Heart left ventricle (tissue), 16 donors: Measurements from ENCODE around the gene FAM50B. TPM values are rescaled to one million over a fixed set of nuclear protein-coding genes. Genes with fewer than 3 reads are reported as not detected.

ENCODE experiments used
- ATAC-seq, 4 donors: fragments of 200-7000 bp; cut with Tn5 transposase; one replicate each; pipeline ENCODE4 v1.9.1; 2020 to 2022; ENCODE audit warnings: moderate library complexity in 4 of 4, mild to moderate bottlenecking in 3 of 4, moderate number of reproducible peaks in 1 of 4
- DNase-seq, 5 donors: peaks; one replicate each; pipeline ENCODE4 v3.0.0-alpha.2; 2020
- H3K27ac ChIP-seq, 12 donors: fragments of 200-600 bp; sonication (generic) in 4 of 12; one replicate each; pipeline versions ENCODE4 v1.5.0 to v1.8.0; 2016 to 2022; ENCODE audit warnings: mild to moderate bottlenecking in 2 of 12
- H3K27me3 ChIP-seq, 9 donors: fragments of 200-600 bp; sonication (generic) in 2 of 9; one replicate each; pipeline versions ENCODE4 v1.5.1 to v1.8.0; 2016 to 2022; ENCODE audit warnings: mild to moderate bottlenecking in 3 of 9
- H3K36me3 ChIP-seq, 9 donors: fragments of 200-600 bp; sonication (generic) in 2 of 9; one replicate each; pipeline versions ENCODE4 v1.5.0 to v1.8.0; 2018 to 2022; ENCODE audit warnings: mild to moderate bottlenecking in 2 of 9
- H3K4me1 ChIP-seq, 12 donors: fragments of 200-600 bp; sonication (generic) in 4 of 12; one replicate each; pipeline versions ENCODE4 v1.5.0 to v1.8.0; 2016 to 2022; ENCODE audit warnings: mild to moderate bottlenecking in 3 of 12
- H3K4me3 ChIP-seq, 12 donors: fragments of 200-600 bp; sonication (generic) in 4 of 12; one replicate each; pipeline versions ENCODE4 v1.5.0 to v1.8.0; 2017 to 2022; ENCODE audit warnings: mild to moderate bottlenecking in 9 of 12, moderate library complexity in 4 of 12
- H3K9me3 ChIP-seq, 12 donors: fragments of 200-600 bp; sonication (generic) in 4 of 12; one replicate each; pipeline versions ENCODE4 v1.5.0 to v1.8.0; 2016 to 2022; ENCODE audit warnings: mild to moderate bottlenecking in 1 of 12
- CTCF ChIP-seq, 12 donors: fragments of 200-600 bp; sonication (generic) in 4 of 12; IDR thresholded peaks; one replicate each; pipeline versions ENCODE4 v1.5.0 to v1.8.0; 2018 to 2022; ENCODE audit warnings: antibody characterized with exemption in 12 of 12, mild to moderate bottlenecking in 5 of 12
- POLR2A ChIP-seq, 2 donors: fragments of 450-650 bp; IDR thresholded peaks; one replicate each; pipeline ENCODE4 v1.6.1; 2017; ENCODE audit warnings: antibody characterized with exemption in 2 of 2, mild to moderate bottlenecking in 2 of 2, moderate library complexity in 2 of 2
- WGBS, 4 donors: extraction: QIAGEN DNeasy Blood & Tissue Kit in 2 of 4; methylation state at CpG; one replicate each; pipeline versions ENCODE4 v1.1.5 to v1.1.7; 2013 to 2018; 5-methylcytosine and 5-hydroxymethylcytosine counted together
- intact Hi-C, 10 donors: fragments of 100-400 bp; cut with DNase I; formaldehyde crosslinking; loops; one replicate each; pipeline versions ENCODE4 v1.11.1 to v1.14.2; 2022
- polyA plus RNA-seq, 2 donors: library from polyadenylated mRNA; stranded (reverse); fragments of 200-250 nt; gene quantifications; one replicate each; pipeline ENCODE4 v1.2.3, GENCODE V29; 2013
- total RNA-seq, 9 donors: library from RNA; depleted of rRNA in 2 of 9; stranded (reverse); fragments of >200 nt in 2 of 9; fragmentation: NEBNext Ultra II Directional in 3 of 9; extraction: Animal tissue kit (Norgen Biotek cat#: 25700) in 3 of 9; gene quantifications; one replicate each; pipeline versions ENCODE4 v1.1.0 to v1.2.4, GENCODE V29; 2016 to 2023
- donor health status: ischemic (EF 13 %, LVEDD 7.1; RV severe dilation, severe dysfunction).
- donor health status: healthy with polysubstance abuse.
- donor health status: DM: no; HTN: yes; CAD: no.
- donor health status: DM: no; HTN: no; CAD: no.
- donor health status: ischemic (EF 25% LVEDD 6.9; RV normal size, moderate dysfunction).
- donor health status: ischemic (EF 25% LVEDD 5.7; RV mildly dilated, moderate dysfunction).
- donor health status: healthy.
- donor health status: DM: yes; HTN: yes; CAD: no.
- donor health status: ischemic (EF 35%, LVEDD 5.7; RV mildly dilated, moderate dysfunction).
- donor health status: nonischemic (EF 11% LVEDD 7.7; RV severe dilation, severe dysfunction).
- donor health status: DM: yes; HTN: yes; CAD: no.
- donor health status: PGD.
- donor health status: ischemic (EF 29% LVEDD 5.4; RV normal size, mild dysfunction).
- donor health status: nonischemic (EF 23%, LVEDD 6.1; RV moderate dilation, normal function).

The FAM50B gene
- total and polyA plus RNA-seq, 11 donors: 11.7 to 29.1 (median 21.5) TPM

GRCh38 chr6:3868544-3868943 is 19.4 kb downstream of the FAM50B start:
- H3K27me3 ChIP-seq: no peaks in the 10 kb centered on the region
- H3K4me1 ChIP-seq: no peaks in the 10 kb centered on the region
- intact Hi-C loops: no loop called here
- no peak overlapping the region for H3K27ac ChIP-seq
- WGBS, 4 donors: 72 to 83% (median 75%) methylated on average over 7 of the region's 7 CpGs
- no peak overlapping the region for H3K4me3 ChIP-seq
- DNase-seq: no peak
- ATAC-seq: no peak
- TF ChIP-seq POLR2A (IDR thresholded peaks at IDR 0.05): no peak
- no peak for TF ChIP-seq CTCF (IDR thresholded peaks at IDR 0.05)
- H3K9me3 ChIP-seq: no peaks in the 10 kb centered on the region
- no peaks in the 10 kb centered on the region for H3K36me3 ChIP-seq

DNA sequence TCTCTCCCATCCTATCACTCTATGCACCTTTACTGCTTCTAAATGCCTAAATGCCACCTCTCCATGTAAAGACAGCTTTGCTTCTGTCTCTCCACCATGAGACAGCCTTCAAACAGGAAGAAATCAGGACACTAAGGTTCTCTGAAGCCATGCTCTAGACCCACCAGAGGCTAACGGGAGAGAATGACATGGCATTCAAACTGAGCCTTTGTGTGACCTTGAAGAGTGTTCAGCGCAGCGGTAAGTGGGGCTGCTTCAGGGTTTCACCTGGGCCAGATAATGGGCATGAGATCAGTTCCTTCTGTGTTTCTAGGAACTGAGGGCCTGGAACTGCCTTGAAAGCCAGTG is 20.1 kb downstream of the FAM50B start:
- no peak overlapping the region for H3K4me3 ChIP-seq
- DNase-seq (no peak), ATAC-seq (no peak)
- 81 to 97% (median 92%) methylated on average over 3 of the region's 3 CpGs for WGBS, 4 donors
- no peaks in the 10 kb centered on the region for H3K4me1 ChIP-seq
- H3K36me3 ChIP-seq: no peaks in the 10 kb centered on the region
- no peaks in the 10 kb centered on the region for H3K27me3 ChIP-seq
- TF ChIP-seq CTCF (IDR thresholded peaks at IDR 0.05) (no peak), POLR2A (IDR thresholded peaks at IDR 0.05) (no peak)
- intact Hi-C loops: no loop called here
- no peak overlapping the region for H3K27ac ChIP-seq
- H3K9me3 ChIP-seq: no peaks in the 10 kb centered on the region

- no peaks in the 10 kb centered on the region for H3K4me1 ChIP-seq
- intact Hi-C loops: no loop called here
- no peaks in the 10 kb centered on the region for H3K27me3 ChIP-seq
- no peak overlapping the region for H3K27ac ChIP-seq
- H3K9me3 ChIP-seq: no peaks in the 10 kb centered on the region
- DNase-seq: no peak
- 82 to 85% (median 83%) methylated on average over 16 of the region's 16 CpGs for WGBS, 4 donors
- no peak for TF ChIP-seq CTCF (IDR thresholded peaks at IDR 0.05)
- TF ChIP-seq POLR2A (IDR thresholded peaks at IDR 0.05): no peak
- H3K36me3 ChIP-seq: no peaks in the 10 kb centered on the region
- H3K4me3 ChIP-seq: no peak overlapping the region
- ATAC-seq: no peak
Measured at GRCh38 chr6:3869632-3870527, 20.7 kb downstream of the FAM50B start.

DNA sequence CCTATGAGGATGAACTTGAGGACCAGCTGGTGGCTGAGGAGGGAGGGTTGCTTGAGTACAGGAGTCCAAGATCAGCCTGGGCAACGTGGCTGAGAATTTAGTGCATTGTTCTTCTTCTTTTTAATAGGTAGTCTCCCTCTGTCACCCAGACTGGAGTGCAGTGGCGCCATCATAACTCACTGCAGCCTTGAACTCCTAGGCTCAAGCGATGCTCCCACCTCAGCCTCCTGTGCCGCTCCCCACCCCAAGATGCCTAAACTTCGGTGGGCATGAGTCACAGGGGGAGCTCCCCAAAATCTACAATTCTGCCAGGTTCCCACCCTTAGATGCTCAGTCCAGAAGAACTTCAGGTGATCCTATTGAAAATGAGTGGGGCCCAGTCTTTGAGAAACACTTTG is 21.4 kb downstream of the FAM50B start:
- Histone ChIP-seq H3K27me3 (no peaks in the 10 kb centered on the region), H3K36me3 (no peaks in the 10 kb centered on the region), H3K4me1 (peaks cover 0 to 2% (median 0%) of the 10 kb centered on the region in 12 donors), H3K9me3 (no peaks in the 10 kb centered on the region), H3K4me3 (no peak overlapping the region), H3K27ac (no peak overlapping the region)
- 90 to 92% (median 91%) methylated on average over 4 to 5 of the region's 5 CpGs for WGBS, 4 donors
- intact Hi-C loops: no loop called here
- DNase-seq (no peak), ATAC-seq (no peak)
- TF ChIP-seq POLR2A (IDR thresholded peaks at IDR 0.05) (no peak), CTCF (IDR thresholded peaks at IDR 0.05) (no peak)
